CD4-positive, alpha-beta T cell treated with Interleukin-12 subunit alpha and Interleukin-12 subunit beta, for 1 hour (primary cell): ENCODE results near the gene ADAMTSL1.

Experiments used
- DNase-seq: peaks from one replicate; pipeline ENCODE4 v3.0.0-alpha.2; 2020

Gene ADAMTSL1

GRCh38 chr9:18745710-18746109, 271.8 kb downstream of the ADAMTSL1 start:
- no peak for DNase-seq

DNA sequence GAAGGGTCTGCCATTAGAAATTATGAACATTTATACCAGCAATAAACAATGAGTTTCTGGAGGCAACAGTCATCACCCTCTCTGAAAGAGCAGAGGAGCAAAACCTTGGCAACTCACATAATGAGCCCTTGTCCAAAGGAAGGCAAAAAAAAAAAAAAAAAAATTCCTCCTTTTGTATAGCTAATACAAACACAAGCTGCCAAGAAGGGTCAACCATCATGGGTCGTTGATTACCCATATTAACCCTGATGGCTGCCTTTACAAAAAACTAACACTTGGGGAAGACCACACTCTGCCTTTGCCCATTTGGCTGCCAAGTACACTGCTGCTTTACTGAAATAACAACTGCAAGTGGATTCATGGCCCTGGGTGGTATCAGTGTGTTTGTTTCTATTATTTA, 272.7 kb downstream of the ADAMTSL1 start:
- no peak for DNase-seq

- DNase-seq: no peak
Measured at GRCh38 chr9:18747595-18747994, 273.6 kb downstream of the ADAMTSL1 start.

GRCh38 chr9:18748251-18748701, 274.3 kb downstream of the ADAMTSL1 start:
- DNase-seq: no peak

- DNase-seq: no peak
Measured at GRCh38 chr9:18749711-18750110, 275.8 kb downstream of the ADAMTSL1 start.

GRCh38 chr9:18753904-18754303, 280.0 kb downstream of the ADAMTSL1 start:
- no peak for DNase-seq

DNA sequence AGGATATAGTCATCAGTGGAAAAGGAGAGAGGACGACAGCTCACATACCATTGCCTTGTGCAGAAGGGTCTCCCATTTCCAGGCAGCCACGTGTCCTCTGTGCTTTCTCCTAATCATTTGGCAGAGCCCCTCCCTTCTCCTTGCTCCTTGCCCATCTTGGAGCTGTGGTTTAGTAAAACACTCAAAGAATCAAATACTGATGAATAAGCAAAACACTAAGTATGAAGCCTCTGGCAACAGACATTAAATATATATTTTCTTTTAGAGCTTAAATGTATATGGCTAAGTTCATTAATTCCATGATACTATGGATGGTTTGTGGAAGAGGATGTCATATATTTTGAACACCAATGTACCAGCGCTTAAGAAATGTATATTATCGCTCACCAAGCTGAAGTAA, 280.6 kb downstream of the ADAMTSL1 start:
- DNase-seq: no peak

- DNase-seq: no peak
Measured at GRCh38 chr9:18755263-18755662, 281.3 kb downstream of the ADAMTSL1 start.

DNA sequence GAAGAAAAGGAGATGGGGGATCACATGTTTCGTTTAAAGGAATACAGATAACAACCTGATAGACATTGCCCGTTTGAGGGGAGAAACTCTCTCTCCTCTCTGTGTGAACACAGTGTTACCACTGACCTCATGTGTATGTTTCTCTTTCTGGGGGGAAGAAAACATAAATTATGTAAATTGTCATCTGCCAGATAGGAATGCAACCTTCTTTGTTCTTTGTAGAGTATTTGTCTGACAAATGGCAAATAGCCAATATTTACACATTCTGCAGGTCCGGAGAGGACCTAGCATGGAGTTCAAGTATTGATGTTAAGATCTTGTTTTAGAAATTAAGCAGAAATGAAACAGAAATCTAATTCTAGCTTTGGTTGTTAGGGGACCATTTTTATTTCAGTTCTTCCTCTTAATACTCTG, 282.8 kb downstream of the ADAMTSL1 start:
- no peak for DNase-seq

DNA sequence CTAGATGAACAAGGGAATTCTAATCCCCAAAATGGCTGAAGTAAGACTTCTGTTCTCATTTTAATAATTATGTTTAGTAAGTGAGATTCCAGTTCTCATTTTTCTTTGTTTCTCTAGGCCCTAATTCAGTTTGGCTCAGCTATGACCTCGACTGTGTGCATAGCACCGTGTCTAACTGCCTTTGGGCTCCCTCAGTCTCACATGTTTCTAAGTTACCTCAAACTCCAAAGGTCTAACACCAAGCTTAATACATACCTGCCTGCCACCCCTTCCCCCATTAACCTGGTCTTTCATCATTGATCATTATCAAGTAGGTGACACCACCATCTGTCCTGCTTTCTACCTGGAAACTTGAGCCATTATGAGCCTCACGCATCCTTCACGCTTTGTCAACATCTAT, 285.9 kb downstream of the ADAMTSL1 start:
- no peak for DNase-seq

- DNase-seq: no peak
Measured at GRCh38 chr9:18761742-18762300, 287.9 kb downstream of the ADAMTSL1 start.

- no peak for DNase-seq
Measured at GRCh38 chr9:18766989-18767550, 293.1 kb downstream of the ADAMTSL1 start.

DNA sequence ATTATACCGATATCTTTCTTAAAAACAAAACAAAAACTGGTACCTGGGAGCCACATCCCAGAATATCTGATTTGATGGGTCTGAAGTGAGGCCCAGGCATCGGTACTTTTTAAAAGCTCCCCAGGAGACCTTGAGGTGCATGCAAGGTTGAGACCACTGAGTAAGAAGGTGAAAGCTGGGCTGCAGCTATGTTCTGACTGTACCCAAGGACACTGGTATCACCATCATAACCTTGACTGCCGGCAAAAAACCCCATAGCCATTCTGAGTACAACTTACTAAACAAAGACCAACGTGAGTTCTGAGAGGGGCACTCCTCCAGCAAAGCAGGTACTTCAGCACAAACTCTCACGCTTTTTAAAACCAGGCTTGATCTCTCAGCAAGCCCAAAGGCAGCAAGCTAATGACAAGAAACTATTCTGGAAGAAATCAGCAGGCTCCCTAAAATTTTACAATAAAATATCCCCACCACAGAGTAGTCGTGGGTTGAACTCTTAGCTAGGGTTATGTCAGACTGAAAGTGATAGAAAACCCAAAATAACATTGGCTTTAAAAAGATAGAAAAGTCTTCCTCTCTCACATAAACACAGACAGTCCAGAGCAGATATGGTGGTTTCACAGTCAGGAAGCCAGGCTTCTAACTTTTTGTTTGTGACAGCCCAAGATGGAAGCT, 295.1 kb downstream of the ADAMTSL1 start:
- no peak for DNase-seq

- no peak for DNase-seq
Measured at GRCh38 chr9:18770131-18770908, 296.4 kb downstream of the ADAMTSL1 start.

GRCh38 chr9:18771011-18771410, 297.1 kb downstream of the ADAMTSL1 start:
- no peak for DNase-seq

GRCh38 chr9:18771763-18772162, 297.8 kb downstream of the ADAMTSL1 start:
- no peak for DNase-seq

DNA sequence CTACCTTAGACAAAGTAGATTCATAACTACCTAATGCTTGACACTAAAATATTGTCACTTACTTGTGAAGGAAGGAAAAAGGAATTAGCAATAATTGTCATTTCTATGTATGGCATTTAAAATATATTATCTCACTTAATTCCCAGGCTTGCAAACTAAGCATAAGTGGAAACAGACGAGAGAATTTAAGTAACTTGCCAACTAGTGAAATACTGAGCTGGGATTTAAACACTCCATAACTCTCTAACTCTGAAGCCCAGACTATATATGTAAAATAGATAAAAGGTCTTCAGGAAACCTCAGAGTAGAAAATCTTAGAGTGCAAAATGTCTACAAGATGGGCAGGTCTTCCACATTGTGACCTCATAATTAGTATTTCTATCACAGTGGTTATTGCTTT, 301.3 kb downstream of the ADAMTSL1 start:
- no peak for DNase-seq

DNA sequence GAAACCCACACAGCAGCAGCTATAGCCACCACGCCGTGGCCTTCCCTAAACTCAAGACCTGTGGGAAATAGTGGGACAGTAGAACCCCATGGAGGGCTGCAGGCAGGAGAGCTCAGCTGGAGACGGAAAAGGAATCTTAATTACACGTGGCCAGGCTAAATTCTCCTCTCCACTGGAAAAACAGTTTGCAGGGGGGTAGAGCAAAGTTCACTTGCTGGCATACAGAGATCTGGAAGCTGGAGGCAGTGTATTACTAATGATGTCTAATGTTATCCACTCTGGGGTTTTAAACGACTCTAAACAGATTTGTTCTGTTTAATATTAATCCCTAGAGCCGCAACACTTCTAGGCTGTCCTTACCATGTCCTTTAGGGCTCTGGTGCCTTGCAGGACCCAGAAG, 302.0 kb downstream of the ADAMTSL1 start:
- no peak for DNase-seq

GRCh38 chr9:18776836-18777820, 303.2 kb downstream of the ADAMTSL1 start:
- DNase-seq: no peak

DNA sequence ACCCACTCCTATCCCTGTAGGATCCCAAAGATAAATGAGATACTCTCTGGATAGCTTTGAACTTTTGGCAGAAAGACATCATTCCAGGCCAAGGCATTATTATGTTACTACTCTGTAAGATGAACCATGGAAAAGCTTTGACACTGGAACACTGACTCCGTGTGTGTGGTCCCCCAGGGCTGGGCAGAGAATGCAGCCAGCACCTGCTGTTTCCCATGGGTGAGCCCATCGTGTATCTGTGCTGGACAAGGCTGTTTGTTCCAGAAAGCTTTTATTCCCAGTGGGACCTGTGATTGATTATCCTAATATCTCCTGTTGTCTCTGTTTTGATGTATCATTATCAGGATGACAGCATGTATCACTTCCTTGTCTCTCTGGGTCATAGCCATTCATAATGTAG, 304.2 kb downstream of the ADAMTSL1 start:
- no peak for DNase-seq

DNA sequence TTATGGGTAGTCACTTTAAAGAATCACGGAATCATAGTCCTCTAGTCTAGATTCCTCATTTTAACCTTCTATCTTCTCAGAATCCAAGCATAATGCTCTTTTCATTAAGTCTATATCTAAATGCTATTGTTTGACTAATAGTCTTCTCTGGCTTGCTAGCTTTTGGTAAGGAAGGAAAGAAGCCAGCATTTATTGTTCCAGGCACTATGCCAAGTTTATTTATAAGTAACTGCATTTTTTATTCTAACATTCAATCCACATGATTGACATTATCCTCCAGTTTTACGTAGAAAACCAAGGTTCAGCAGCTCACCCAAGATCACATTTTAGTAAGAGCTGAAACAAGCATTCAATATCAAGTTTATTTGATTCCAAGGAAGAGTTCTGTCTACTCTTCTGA, 304.9 kb downstream of the ADAMTSL1 start:
- no peak for DNase-seq

DNA sequence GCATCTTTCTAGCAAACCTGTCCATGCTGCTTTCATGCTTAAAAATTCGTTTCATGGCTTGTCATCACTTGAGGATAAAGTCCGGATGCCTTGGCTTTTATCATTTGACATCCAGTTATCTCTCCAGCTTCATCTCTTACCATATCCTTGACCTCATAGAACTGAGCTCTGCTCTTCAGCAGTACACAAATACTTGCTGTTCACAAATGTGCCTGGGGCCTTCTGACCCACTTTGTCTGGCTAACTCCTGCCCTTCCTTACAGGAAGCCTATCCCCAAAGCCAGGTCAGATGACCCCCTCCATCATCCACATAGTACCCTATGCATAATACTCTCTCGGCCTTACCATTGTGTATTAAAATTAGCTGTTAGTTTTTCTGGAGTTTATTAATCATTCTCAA, 310.0 kb downstream of the ADAMTSL1 start:
- no peak for DNase-seq

DNA sequence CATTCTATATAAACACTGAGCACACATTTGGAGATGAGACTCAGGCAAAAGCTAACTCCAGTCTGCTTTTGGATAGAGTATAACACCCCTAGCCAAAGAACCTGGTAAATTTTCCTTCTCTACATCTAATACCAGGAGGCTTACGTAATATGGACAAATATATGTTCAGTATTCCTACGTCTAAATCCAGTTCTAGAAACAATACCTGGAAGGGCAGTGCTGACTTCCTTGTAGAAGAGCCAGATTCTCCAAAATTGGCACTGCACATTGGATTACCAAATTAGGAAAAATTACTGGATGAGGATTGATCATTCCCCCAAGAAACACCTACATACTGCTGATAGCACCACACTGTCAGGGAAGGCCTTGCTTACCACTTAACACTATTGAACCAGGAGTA, 311.7 kb downstream of the ADAMTSL1 start:
- no peak for DNase-seq
